ENCODE data around the gene NRIP1.
"Not testable (repeated sequence)": the region's sequence is repeated elsewhere in the genome, so short reads cannot be mapped to it uniquely, and the experiment has no call there.

NRIP1 gene

DNA sequence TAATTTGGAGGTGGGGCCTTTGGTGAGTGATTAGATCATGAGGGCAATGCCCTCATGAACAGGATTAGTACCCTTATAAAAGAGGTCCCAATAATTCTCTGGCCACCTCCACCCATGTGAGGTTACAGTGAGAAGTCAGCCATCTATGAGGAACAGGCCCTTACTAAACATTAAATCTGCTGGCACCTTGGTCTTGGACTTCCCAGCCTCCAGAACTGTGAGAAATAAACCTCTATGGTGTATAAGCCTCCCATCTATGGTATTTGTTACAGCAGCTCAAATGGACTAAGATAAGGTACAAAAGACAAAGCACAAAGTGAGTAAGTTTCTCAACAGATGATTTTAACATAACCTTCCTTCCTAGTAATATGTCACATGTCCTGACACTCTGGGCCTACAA is 22.3 kb downstream of the NRIP1 start:
- Histone ChIP-seq H3K4me1 (ENCODE audit: control insufficient read depth, insufficient read depth, low read length) (no peaks in the 10 kb centered on the region), H3K9me3 (ENCODE audit: control insufficient read depth, low read length) (no peaks in the 10 kb centered on the region)

DNA sequence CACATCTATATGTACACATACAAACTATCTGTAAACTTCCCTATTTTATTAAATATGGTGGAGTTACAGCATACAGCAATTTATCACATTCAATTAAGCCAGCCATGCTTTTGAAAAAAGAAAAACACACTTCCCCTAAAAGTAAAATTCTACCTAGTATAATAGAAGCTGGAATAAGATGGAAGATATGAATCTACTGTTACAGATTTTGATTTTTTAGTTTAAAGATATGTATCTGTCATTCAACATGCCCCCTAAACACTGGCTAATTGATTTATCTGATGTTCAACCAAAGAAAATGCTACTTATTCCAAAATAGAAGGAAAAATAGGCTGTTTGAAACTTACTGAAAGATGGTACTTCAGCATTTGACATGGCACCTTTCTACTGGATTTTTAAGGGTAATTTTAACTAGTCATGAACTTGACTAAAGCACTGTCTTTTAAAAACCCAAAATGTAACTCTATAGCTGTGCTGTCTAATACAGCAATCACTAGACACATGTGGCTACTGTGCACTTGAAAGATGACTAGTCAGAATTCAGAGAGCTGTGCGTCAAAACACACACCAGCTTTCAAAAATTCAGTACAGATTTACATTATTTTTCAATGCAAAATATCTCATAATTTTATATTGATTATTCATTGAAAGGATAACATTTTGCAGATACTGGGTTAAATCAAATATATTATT is 25.0 kb downstream of the NRIP1 start:
- Histone ChIP-seq H3K36me3 (ENCODE audit: control insufficient read depth, insufficient read depth, low read length) (no peaks in the 10 kb centered on the region), H3K4me3 (ENCODE audit: insufficient read depth, low read depth, low read length) (no peak overlapping the region), H3K27ac (ENCODE audit: insufficient read depth, low read depth, low read length, poor library complexity, severe bottlenecking) (no peak overlapping the region), H3K27me3 (ENCODE audit: control insufficient read depth, insufficient read depth, low read length, poor library complexity, severe bottlenecking) (no peaks in the 10 kb centered on the region), H3K4me1 (ENCODE audit: control insufficient read depth, insufficient read depth, low read length) (no peaks in the 10 kb centered on the region), H3K9me3 (ENCODE audit: control insufficient read depth, low read length) (no peaks in the 10 kb centered on the region)
- WGBS, 2 experiments = 92 to 100% methylated on average over 1 of the region's 1 CpG

More for the DNA sequence above, 22.3 kb downstream of the NRIP1 start:
- H3K27ac ChIP-seq (ENCODE audit: insufficient read depth, low read depth, low read length, poor library complexity, severe bottlenecking) = no peak overlapping the region
- H3K36me3 ChIP-seq (ENCODE audit: control insufficient read depth, insufficient read depth, low read length) = no peaks in the 10 kb centered on the region
- H3K4me3 ChIP-seq (ENCODE audit: insufficient read depth, low read depth, low read length) = no peak overlapping the region
- H3K27me3 ChIP-seq (ENCODE audit: control insufficient read depth, insufficient read depth, low read length, poor library complexity, severe bottlenecking) = no peaks in the 10 kb centered on the region

- Histone ChIP-seq H3K4me3 (ENCODE audit: insufficient read depth, low read depth, low read length) (no peak overlapping the region), H3K9me3 (ENCODE audit: control insufficient read depth, low read length) (no peaks in the 10 kb centered on the region), H3K36me3 (ENCODE audit: control insufficient read depth, insufficient read depth, low read length) (no peaks in the 10 kb centered on the region), H3K27me3 (ENCODE audit: control insufficient read depth, insufficient read depth, low read length, poor library complexity, severe bottlenecking) (no peaks in the 10 kb centered on the region), H3K4me1 (ENCODE audit: control insufficient read depth, insufficient read depth, low read length) (no peaks in the 10 kb centered on the region), H3K27ac (ENCODE audit: insufficient read depth, low read depth, low read length, poor library complexity, severe bottlenecking) (no peak overlapping the region)
- 80% methylated on average over 1 of the region's 1 CpG; no CpG with 5 or more reads in 1 of the 2 experiments for WGBS, 2 experiments
These were observed 26.9 kb downstream of the NRIP1 start for GRCh38 chr21:15037900-15038293.

DNA sequence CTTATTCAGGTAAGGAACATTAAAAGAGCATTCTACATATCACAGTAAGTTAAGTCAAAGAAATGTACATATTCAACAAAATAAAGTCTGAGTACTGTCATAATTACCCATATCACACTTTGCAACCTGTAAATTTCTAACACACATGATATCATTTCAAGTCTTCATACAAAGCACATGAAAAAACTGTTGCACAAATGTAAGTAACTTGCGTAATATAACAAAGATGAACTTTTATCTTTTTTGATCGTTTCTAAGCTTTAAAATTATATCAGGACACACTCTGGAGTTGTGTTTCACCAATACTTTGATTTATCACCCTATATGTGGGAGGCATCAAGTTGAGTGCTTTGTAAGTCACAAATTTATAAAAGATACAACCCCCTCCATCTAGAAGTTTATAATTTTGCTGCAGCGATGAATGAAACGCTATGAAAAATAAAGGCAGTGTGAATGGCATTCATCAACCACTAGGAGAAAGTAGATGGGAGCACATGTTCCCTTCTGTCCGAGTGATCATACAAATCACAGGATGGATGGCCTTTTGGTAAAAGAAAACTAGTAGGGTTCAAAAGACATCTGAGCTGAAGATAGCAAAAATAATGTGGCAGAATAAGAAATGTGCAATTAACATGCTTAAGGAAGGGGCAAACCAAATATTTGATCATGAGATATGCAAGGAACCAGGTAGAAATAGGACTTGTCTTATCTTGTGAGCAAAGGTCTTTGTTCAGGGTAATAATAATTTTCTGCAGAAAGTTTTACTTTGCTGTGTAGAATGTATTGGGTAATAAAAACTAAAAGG is 27.5 kb downstream of the NRIP1 start:
- Histone ChIP-seq H3K4me1 (ENCODE audit: control insufficient read depth, insufficient read depth, low read length) (no peaks in the 10 kb centered on the region), H3K27ac (ENCODE audit: insufficient read depth, low read depth, low read length, poor library complexity, severe bottlenecking) (no peak overlapping the region), H3K36me3 (ENCODE audit: control insufficient read depth, insufficient read depth, low read length) (no peaks in the 10 kb centered on the region), H3K27me3 (ENCODE audit: control insufficient read depth, insufficient read depth, low read length, poor library complexity, severe bottlenecking) (no peaks in the 10 kb centered on the region), H3K4me3 (ENCODE audit: insufficient read depth, low read depth, low read length) (no peak overlapping the region), H3K9me3 (ENCODE audit: control insufficient read depth, low read length) (no peaks in the 10 kb centered on the region)
- WGBS, 2 experiments = 93 to 97% methylated on average over 4 to 5 of the region's 5 CpGs

DNA sequence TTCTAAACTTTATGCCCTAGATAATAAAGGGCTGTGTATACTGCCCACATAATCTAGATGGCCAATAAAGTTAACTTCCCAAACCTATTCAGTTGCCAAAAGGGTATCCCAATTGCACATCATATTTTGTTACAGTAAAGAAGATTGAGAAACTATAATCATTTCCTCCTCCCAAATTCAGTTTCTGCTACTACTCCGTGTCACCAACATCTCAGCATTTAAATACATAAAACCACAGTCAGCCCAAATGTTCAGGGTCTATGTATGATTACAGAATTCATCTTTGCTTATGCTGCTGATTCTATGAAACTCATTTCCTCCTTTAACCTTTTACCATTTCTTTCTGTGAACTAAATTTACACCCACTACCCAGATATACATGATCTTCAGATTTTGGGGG is 28.6 kb downstream of the NRIP1 start:
- Histone ChIP-seq H3K27ac (ENCODE audit: insufficient read depth, low read depth, low read length, poor library complexity, severe bottlenecking) (no peak overlapping the region), H3K27me3 (ENCODE audit: control insufficient read depth, insufficient read depth, low read length, poor library complexity, severe bottlenecking) (no peaks in the 10 kb centered on the region), H3K4me3 (ENCODE audit: insufficient read depth, low read depth, low read length) (no peak overlapping the region), H3K36me3 (ENCODE audit: control insufficient read depth, insufficient read depth, low read length) (no peaks in the 10 kb centered on the region), H3K9me3 (ENCODE audit: control insufficient read depth, low read length) (no peaks in the 10 kb centered on the region), H3K4me1 (ENCODE audit: control insufficient read depth, insufficient read depth, low read length) (no peaks in the 10 kb centered on the region)
- 90 to 91% methylated on average over 1 of the region's 1 CpG for WGBS, 2 experiments

GRCh38 chr21:15034126-15034853 is 30.5 kb downstream of the NRIP1 start:
- H3K4me1 ChIP-seq (ENCODE audit: control insufficient read depth, insufficient read depth, low read length) = no peaks in the 10 kb centered on the region
- H3K27me3 ChIP-seq (ENCODE audit: control insufficient read depth, insufficient read depth, low read length, poor library complexity, severe bottlenecking) = no peaks in the 10 kb centered on the region
- WGBS, 2 experiments = 100% methylated on average over 2 of the region's 2 CpGs; no CpG with 5 or more reads in 1 of the 2 experiments
- no peak overlapping the region for H3K4me3 ChIP-seq (ENCODE audit: insufficient read depth, low read depth, low read length)
- no peaks in the 10 kb centered on the region for H3K9me3 ChIP-seq (ENCODE audit: control insufficient read depth, low read length)
- no peaks in the 10 kb centered on the region for H3K36me3 ChIP-seq (ENCODE audit: control insufficient read depth, insufficient read depth, low read length)
- no peak overlapping the region for H3K27ac ChIP-seq (ENCODE audit: insufficient read depth, low read depth, low read length, poor library complexity, severe bottlenecking)

DNA sequence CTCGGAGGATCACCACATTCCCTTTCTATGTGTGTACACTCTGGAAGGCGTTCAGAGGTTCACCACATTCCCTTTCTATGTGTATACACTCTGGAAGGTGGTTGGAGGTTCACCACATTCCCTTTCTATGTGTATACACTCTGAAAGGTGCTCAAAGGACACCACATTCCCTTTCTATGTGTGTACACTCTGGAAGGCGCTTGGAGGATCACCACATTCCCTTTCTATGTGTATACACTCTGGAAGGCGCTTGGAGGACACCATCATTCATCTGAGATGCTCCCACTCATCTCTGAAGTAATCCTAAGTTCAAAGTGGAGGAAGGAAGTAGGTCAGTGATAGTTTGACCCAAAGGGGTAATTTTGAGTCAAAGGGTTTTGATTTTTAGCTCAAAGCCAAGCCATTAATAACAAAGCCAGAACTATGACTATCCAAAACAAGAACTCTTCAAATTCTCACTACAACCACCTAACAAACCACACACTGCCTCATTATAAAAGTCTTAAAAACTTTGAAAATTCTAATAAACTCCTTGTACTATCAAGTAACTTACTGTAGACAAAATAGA is 32.9 kb downstream of the NRIP1 start:
- 93 to 96% methylated on average over 2 of the region's 4 CpGs for WGBS, 2 experiments
- Histone ChIP-seq H3K27me3 (ENCODE audit: control insufficient read depth, insufficient read depth, low read length, poor library complexity, severe bottlenecking) (no peaks in the 10 kb centered on the region), H3K4me3 (ENCODE audit: insufficient read depth, low read depth, low read length) (no peak overlapping the region), H3K4me1 (ENCODE audit: control insufficient read depth, insufficient read depth, low read length) (no peaks in the 10 kb centered on the region), H3K36me3 (ENCODE audit: control insufficient read depth, insufficient read depth, low read length) (no peaks in the 10 kb centered on the region), H3K9me3 (ENCODE audit: control insufficient read depth, low read length) (no peaks in the 10 kb centered on the region), H3K27ac (ENCODE audit: insufficient read depth, low read depth, low read length, poor library complexity, severe bottlenecking) (no peak overlapping the region)

- H3K9me3 ChIP-seq (ENCODE audit: control insufficient read depth, low read length); H3K36me3 ChIP-seq (ENCODE audit: control insufficient read depth, insufficient read depth, low read length): not testable (repeated sequence)
- 86 to 92% methylated on average over 6 of the region's 14 CpGs for WGBS, 2 experiments
These were observed 33.4 kb downstream of the NRIP1 start for GRCh38 chr21:15031362-15031761.

GRCh38 chr21:15030861-15031260 is 33.9 kb downstream of the NRIP1 start:
- H3K27ac ChIP-seq (ENCODE audit: insufficient read depth, low read depth, low read length, poor library complexity, severe bottlenecking); H3K27me3 ChIP-seq (ENCODE audit: control insufficient read depth, insufficient read depth, low read length, poor library complexity, severe bottlenecking); H3K4me3 ChIP-seq (ENCODE audit: insufficient read depth, low read depth, low read length); H3K36me3 ChIP-seq (ENCODE audit: control insufficient read depth, insufficient read depth, low read length); H3K9me3 ChIP-seq (ENCODE audit: control insufficient read depth, low read length); H3K4me1 ChIP-seq (ENCODE audit: control insufficient read depth, insufficient read depth, low read length): not testable (repeated sequence)
- 95 to 97% methylated on average over 7 to 8 of the region's 8 CpGs for WGBS, 2 experiments

More at GRCh38 chr21:15031362-15031761, 33.4 kb downstream of the NRIP1 start:
- H3K4me3 ChIP-seq (ENCODE audit: insufficient read depth, low read depth, low read length); H3K27ac ChIP-seq (ENCODE audit: insufficient read depth, low read depth, low read length, poor library complexity, severe bottlenecking); H3K4me1 ChIP-seq (ENCODE audit: control insufficient read depth, insufficient read depth, low read length); H3K27me3 ChIP-seq (ENCODE audit: control insufficient read depth, insufficient read depth, low read length, poor library complexity, severe bottlenecking): not testable (repeated sequence)

- no peak overlapping the region for H3K27ac ChIP-seq (ENCODE audit: insufficient read depth, low read depth, low read length, poor library complexity, severe bottlenecking)
- H3K9me3 ChIP-seq (ENCODE audit: control insufficient read depth, low read length) = no peaks in the 10 kb centered on the region
- no peaks in the 10 kb centered on the region for H3K36me3 ChIP-seq (ENCODE audit: control insufficient read depth, insufficient read depth, low read length)
- no peaks in the 10 kb centered on the region for H3K4me1 ChIP-seq (ENCODE audit: control insufficient read depth, insufficient read depth, low read length)
- H3K4me3 ChIP-seq (ENCODE audit: insufficient read depth, low read depth, low read length) = no peak overlapping the region
- WGBS, 2 experiments = 88 to 90% methylated on average over 4 of the region's 4 CpGs
- H3K27me3 ChIP-seq (ENCODE audit: control insufficient read depth, insufficient read depth, low read length, poor library complexity, severe bottlenecking) = no peaks in the 10 kb centered on the region
These were observed 35.7 kb downstream of the NRIP1 start for GRCh38 chr21:15029077-15029476.
